HL-60 (cell line): ENCODE data around the gene RNLS.

Experiments used
- DNase-seq, 2 experiments: peaks; one replicate each; pipeline ENCODE4 v3.0.0-alpha.2; 2010 to 2020; ENCODE audit warnings: low read depth in 1 of 2, low spot score in 1 of 2
- H3K27ac ChIP-seq: fragments of 250-450 bp; sonication (Bioruptor Pico); replicated peaks from 2 replicates; pipeline ENCODE4 v1.5.1; 2020; ENCODE audit warnings: mild to moderate bottlenecking, moderate library complexity
- H3K27me3 ChIP-seq: fragments of 250-450 bp; sonication (Bioruptor Pico); 2 replicates; pipeline ENCODE4 v1.5.1; 2021; ENCODE audit warnings: mild to moderate bottlenecking, moderate library complexity; ENCODE audit not compliant: insufficient read depth, poor library complexity, severe bottlenecking
- H3K4me3 ChIP-seq: replicated peaks from 2 replicates; pipeline ENCODE4 v1.5.1; 2011; ENCODE audit warnings: mild to moderate bottlenecking, control low read depth, low read length; ENCODE audit not compliant: insufficient read depth
- CTCF ChIP-seq: IDR thresholded peaks from one replicate; pipeline ENCODE4 v1.5.1; 2011; ENCODE audit warnings: low read length, control low read depth, inconsistent platforms; ENCODE audit not compliant: insufficient read depth
- GABPA ChIP-seq: IDR thresholded peaks from 2 replicates; pipeline ENCODE4 v1.6.1; 2012; ENCODE audit warnings: low read depth
- POLR2AphosphoS5 ChIP-seq: IDR thresholded peaks from 2 replicates; pipeline ENCODE4 v1.6.1; 2012; ENCODE audit warnings: low read depth
- REST ChIP-seq: IDR thresholded peaks from 2 replicates; pipeline ENCODE4 v1.6.1; 2012; ENCODE audit warnings: low read depth; ENCODE audit not compliant: insufficient replicate concordance
- SPI1 ChIP-seq: IDR thresholded peaks from 2 replicates; pipeline ENCODE4 v1.6.1; 2012; ENCODE audit warnings: low read depth, mild to moderate bottlenecking, borderline replicate concordance

Gene RNLS

GRCh38 chr10:88230251-88230650 lies 352.9 kb downstream of the RNLS start:
- H3K27ac ChIP-seq: no peak overlapping the region
- H3K4me3 ChIP-seq: no peak overlapping the region
- H3K27me3 ChIP-seq: no peaks in the 10 kb centered on the region
- DNase-seq: no peak
- TF ChIP-seq SPI1: no peak
- TF ChIP-seq POLR2AphosphoS5: no peak
- no peak for TF ChIP-seq REST
- TF ChIP-seq CTCF: no peak
- no peak for TF ChIP-seq GABPA

GRCh38 chr10:88228130-88228529 lies 355.0 kb downstream of the RNLS start:
- H3K4me3 ChIP-seq: no peak overlapping the region
- TF ChIP-seq POLR2AphosphoS5 (no peak), GABPA (no peak), SPI1 (no peak)
- H3K27me3 ChIP-seq: no peaks in the 10 kb centered on the region
- no peak for DNase-seq
- H3K27ac ChIP-seq: no peak overlapping the region

GRCh38 chr10:88227342-88228018 lies 355.6 kb downstream of the RNLS start:
- TF ChIP-seq CTCF: no peak
- TF ChIP-seq REST: no peak
- no peak for TF ChIP-seq GABPA
- TF ChIP-seq SPI1: no peak
- no peak for TF ChIP-seq POLR2AphosphoS5
- Histone ChIP-seq H3K4me3 (no peak overlapping the region), H3K27ac (no peak overlapping the region), H3K27me3 (no peaks in the 10 kb centered on the region)
- no peak for DNase-seq

- H3K27me3 ChIP-seq: no peaks in the 10 kb centered on the region
- TF ChIP-seq POLR2AphosphoS5: no peak
- TF ChIP-seq GABPA: no peak
- no peak for TF ChIP-seq REST
- TF ChIP-seq SPI1: no peak
- TF ChIP-seq CTCF: no peak
- DNase-seq: no peak
- no peak overlapping the region for H3K4me3 ChIP-seq
- no peak overlapping the region for H3K27ac ChIP-seq
Measured at GRCh38 chr10:88226891-88227290, 356.2 kb downstream of the RNLS start.
